Peyer's patch (tissue), 4 donors: ENCODE results near the gene EYS.

ENCODE experiments used
- CTCF ChIP-seq, 6 experiments: fragments of 450-650 bp in 4 of 6; fragments of 200-600 bp in 2 of 6; sonication (generic) in 1 of 6; IDR thresholded peaks; one replicate each; pipeline ENCODE4 v1.5.1; 2017 to 2019; ENCODE audit warnings: antibody characterized with exemption in 6 of 6, mild to moderate bottlenecking in 3 of 6, moderate library complexity in 1 of 6
- POLR2A ChIP-seq, 2 donors: fragments of 450-650 bp; IDR thresholded peaks; one replicate each; pipeline ENCODE4 v1.5.1; 2017; ENCODE audit warnings: antibody characterized with exemption in 2 of 2, mild to moderate bottlenecking in 2 of 2, moderate library complexity in 2 of 2

GRCh38 chr6:64357430-64357829, 1349.6 kb downstream of the EYS start:
- TF ChIP-seq CTCF (IDR thresholded peaks at IDR 0.05) = no peak
- no peak for TF ChIP-seq POLR2A (IDR thresholded peaks at IDR 0.05)
